Chondrocyte (in vitro differentiated cells): ENCODE results near the gene SMARCC1. TPM values are rescaled to one million over a fixed set of nuclear protein-coding genes. Genes with fewer than 3 reads are reported as not detected.

ENCODE experiments used
- DNase-seq: peaks from one replicate; pipeline ENCODE4 v3.0.0; 2021; ENCODE audit warnings: mixed read lengths, low spot score
- H3K27ac Mint-ChIP-seq: one replicate; pipeline ENCODE4 v1.8.0; 2021; ENCODE audit warnings: mild to moderate bottlenecking, moderate library complexity, mixed read lengths; ENCODE audit not compliant: unreplicated experiment
- H3K27me3 Mint-ChIP-seq: 2 replicates; pipeline ENCODE4 v1.8.0; 2021; ENCODE audit warnings: low read depth, mixed read lengths
- H3K36me3 Mint-ChIP-seq: 2 replicates; pipeline ENCODE4 v1.8.0; 2021; ENCODE audit warnings: low read depth, mixed read lengths
- H3K4me1 Mint-ChIP-seq: 2 replicates; pipeline ENCODE4 v1.8.0; 2021; ENCODE audit warnings: low read depth, mild to moderate bottlenecking, mixed read lengths
- H3K4me3 Mint-ChIP-seq: one replicate; pipeline ENCODE4 v1.8.0; 2021; ENCODE audit warnings: mild to moderate bottlenecking, moderate library complexity, mixed read lengths; ENCODE audit not compliant: unreplicated experiment
- H3K9me3 Mint-ChIP-seq: 2 replicates; pipeline ENCODE4 v1.8.0; 2021; ENCODE audit warnings: low read depth, mixed read lengths
- CTCF ChIP-seq: fragments of 200-600 bp; sonication (generic); IDR thresholded peaks from 2 replicates; pipeline ENCODE4 v1.5.0; 2021; ENCODE audit warnings: antibody characterized with exemption, mild to moderate bottlenecking, moderate library complexity
- total RNA-seq: library from RNA; stranded (reverse); gene quantifications from 3 replicates; pipeline ENCODE4 v1.2.1, GENCODE V29; 2021

SMARCC1 gene
- total RNA-seq, 1 donor from 2014 or later = 83.5 TPM

GRCh38 chr3:47646362-47646761, 135.3 kb downstream of the SMARCC1 start:
- Mint-ChIP-seq H3K27me3 (no peaks in the 10 kb centered on the region), H3K4me3 (no peak overlapping the region), H3K9me3 (no peaks in the 10 kb centered on the region), H3K27ac (peak overlapping the region; percentile 57), H3K4me1 (peaks cover 17% of the 10 kb centered on the region), H3K36me3 (peaks cover 15% of the 10 kb centered on the region)
- DNase-seq = no peak
- no peak for TF ChIP-seq CTCF

DNA sequence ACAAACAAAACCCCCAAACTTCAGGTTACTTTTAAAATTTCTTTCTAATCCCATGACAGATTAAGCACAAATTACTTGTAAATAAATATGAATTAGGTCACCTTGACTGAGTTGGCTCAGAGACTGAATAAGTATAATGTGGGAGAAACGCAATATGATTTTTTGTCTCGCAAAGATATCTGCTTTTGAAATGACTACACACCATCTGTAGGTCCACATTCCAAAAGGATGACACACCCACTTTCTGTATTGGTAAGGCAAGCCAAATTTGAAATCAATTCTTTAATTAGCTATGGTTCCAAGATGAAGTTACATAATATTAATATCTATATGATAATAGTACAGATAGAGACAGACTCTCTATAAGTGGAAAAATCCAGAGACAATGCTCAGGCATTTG, 136.1 kb downstream of the SMARCC1 start:
- TF ChIP-seq CTCF = no peak
- peaks cover 17% of the 10 kb centered on the region for H3K4me1 Mint-ChIP-seq
- H3K27ac Mint-ChIP-seq = no peak overlapping the region
- H3K9me3 Mint-ChIP-seq = no peaks in the 10 kb centered on the region
- H3K4me3 Mint-ChIP-seq = no peak overlapping the region
- DNase-seq = no peak
- peaks cover 14% of the 10 kb centered on the region for H3K36me3 Mint-ChIP-seq
- H3K27me3 Mint-ChIP-seq = no peaks in the 10 kb centered on the region

GRCh38 chr3:47643092-47643491, 138.6 kb downstream of the SMARCC1 start:
- Mint-ChIP-seq H3K9me3 (no peaks in the 10 kb centered on the region), H3K4me1 (peaks cover 17% of the 10 kb centered on the region), H3K4me3 (no peak overlapping the region), H3K27ac (no peak overlapping the region), H3K36me3 (peaks cover 12% of the 10 kb centered on the region), H3K27me3 (no peaks in the 10 kb centered on the region)
- no peak for DNase-seq
- no peak for TF ChIP-seq CTCF

DNA sequence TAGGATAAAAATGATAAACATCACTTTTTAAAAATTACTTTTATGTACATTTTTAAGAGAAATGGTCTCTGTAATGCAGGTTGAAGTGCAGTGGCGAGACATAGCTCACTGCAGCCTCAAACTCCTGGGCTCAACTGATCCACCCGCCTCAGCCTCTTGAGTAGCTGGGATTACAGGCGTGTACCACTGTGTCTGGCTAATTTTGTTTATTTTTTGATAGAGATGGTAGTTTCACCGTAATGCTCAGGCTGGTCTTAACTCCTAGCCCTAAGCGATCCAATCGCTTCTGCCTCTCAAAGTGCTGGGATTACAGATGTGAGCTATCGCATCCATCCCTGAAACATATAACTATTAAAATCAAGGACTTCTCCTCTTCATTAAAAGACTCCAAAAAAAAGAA, 140.0 kb downstream of the SMARCC1 start:
- Mint-ChIP-seq H3K4me1 (peaks cover 14% of the 10 kb centered on the region), H3K27me3 (no peaks in the 10 kb centered on the region)

DNA sequence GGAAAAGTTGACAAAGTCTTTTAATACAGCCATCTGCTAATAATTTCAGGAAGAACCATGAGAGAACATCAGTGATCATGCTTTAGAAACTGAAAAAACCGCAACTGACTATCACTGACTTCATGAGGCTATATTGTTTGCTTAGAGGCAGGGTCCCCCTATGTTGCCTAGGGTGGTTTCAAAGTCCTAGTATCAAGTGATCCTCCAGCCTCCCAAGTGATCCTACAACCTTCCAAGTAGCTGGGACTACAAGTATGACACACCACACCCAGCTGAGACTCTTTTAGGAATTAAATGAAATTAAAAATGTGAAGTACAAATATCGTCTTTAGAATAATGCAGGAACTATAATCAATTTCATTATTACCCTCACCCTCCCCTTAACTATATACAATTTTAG, 144.8 kb downstream of the SMARCC1 start:
- Mint-ChIP-seq H3K27ac (no peak overlapping the region), H3K9me3 (no peaks in the 10 kb centered on the region), H3K4me3 (no peak overlapping the region), H3K4me1 (peaks cover 24% of the 10 kb centered on the region), H3K27me3 (no peaks in the 10 kb centered on the region), H3K36me3 (peaks cover 24% of the 10 kb centered on the region)
- DNase-seq = no peak
- no peak for TF ChIP-seq CTCF

More for the DNA sequence above, 140.0 kb downstream of the SMARCC1 start:
- Mint-ChIP-seq H3K4me3 (no peak overlapping the region), H3K9me3 (no peaks in the 10 kb centered on the region), H3K36me3 (peaks cover 15% of the 10 kb centered on the region), H3K27ac (no peak overlapping the region)
- no peak for DNase-seq
- no peak for TF ChIP-seq CTCF
